Measurements from ENCODE around the gene C11orf16.

Gene C11orf16

DNA sequence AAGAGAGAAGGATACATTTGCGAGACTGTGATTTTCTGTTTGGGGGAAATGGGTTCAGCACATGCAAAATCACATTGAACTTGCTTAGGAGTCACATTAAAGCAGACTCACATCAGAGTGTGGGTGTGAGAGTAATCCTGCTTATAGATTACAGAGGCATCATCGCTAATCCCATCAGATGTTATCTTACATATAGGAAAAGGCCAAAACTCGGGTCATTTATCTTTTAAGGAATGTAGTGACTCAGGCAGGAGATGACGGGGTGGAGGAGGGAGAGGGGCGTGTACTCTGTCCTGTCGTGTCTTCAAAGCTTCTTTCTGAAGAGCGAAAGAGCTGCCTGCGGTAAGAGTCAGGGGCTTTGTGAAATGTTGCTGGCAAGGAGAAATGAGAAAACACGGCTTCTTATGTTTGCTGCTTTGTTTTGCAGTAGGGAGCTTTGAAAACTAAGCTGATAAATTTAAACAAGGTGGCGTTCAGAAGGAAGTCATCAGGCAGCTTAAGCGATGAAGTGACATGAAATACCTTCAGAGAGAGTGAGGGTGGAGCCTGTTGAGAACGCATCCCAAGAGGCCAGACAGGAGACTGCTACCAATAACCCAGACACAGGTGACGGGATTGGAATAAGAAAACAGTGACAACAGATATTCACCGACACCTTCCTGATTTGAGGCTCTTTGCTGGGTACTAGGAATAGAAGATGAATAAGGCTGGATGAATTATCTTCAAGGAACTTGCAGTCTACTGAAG, 2.2 kb upstream of the C11orf16 start:
- H2BK12ac ChIP-seq (ENCODE audit: low read length): no peak overlapping the region
- no peak overlapping the region for H2BK15ac ChIP-seq (ENCODE audit: low read length)
- WGBS, 2 donors (ENCODE audit: extremely low coverage in 2 of 2, insufficient read length in 2 of 2, insufficient replicate concordance in 1 of 2): no CpG with 5 or more reads among the region's 14 CpGs
- no peak overlapping the region for H2BK5ac ChIP-seq (ENCODE audit: low read length)
- no peak overlapping the region for H3K4me3 ChIP-seq (ENCODE audit: low read length in 2 of 2)
- no peak overlapping the region for H4K91ac ChIP-seq (ENCODE audit: low read depth, low read length, poor library complexity)
- H3K9ac ChIP-seq (ENCODE audit: low read depth, low read length, poor library complexity): no peak overlapping the region
- H3K27ac ChIP-seq (replicated peaks; ENCODE audit: low read length): no peak overlapping the region
- no peak overlapping the region for H3K14ac ChIP-seq (ENCODE audit: low read length)
- H3K18ac ChIP-seq (ENCODE audit: low read length): no peak overlapping the region
- H3K9me3 ChIP-seq (replicated peaks in 1 of 2; ENCODE audit: control insufficient read depth in 2 of 2, insufficient read depth in 1 of 2, low read depth in 1 of 2, low read length in 2 of 2): no peaks in the 10 kb centered on the region
- H3K23ac ChIP-seq (ENCODE audit: low read depth, low read length, poor library complexity): no peak overlapping the region
- H4K8ac ChIP-seq (ENCODE audit: low read depth, low read length): no peak overlapping the region
- no peak overlapping the region for H2BK120ac ChIP-seq (ENCODE audit: low read depth, low read length)
- H3K4me2 ChIP-seq (ENCODE audit: insufficient read depth, low read length, poor library complexity, severe bottlenecking): no peak overlapping the region
- no peak overlapping the region for H2AK5ac ChIP-seq (ENCODE audit: low read depth, low read length)
- H3K4me1 ChIP-seq (ENCODE audit: control insufficient read depth in 2 of 2, insufficient read depth in 1 of 2, low read depth in 1 of 2, low read length in 2 of 2): peaks cover 0 to 5% of the 10 kb centered on the region in 2 donors
- H3K4ac ChIP-seq (ENCODE audit: low read length): no peak overlapping the region
- H2AFZ ChIP-seq (ENCODE audit: low read length): peak overlapping the region; percentile 77
- DNase-seq (ENCODE audit: low spot score): no peak
- no peaks in the 10 kb centered on the region for H3K36me3 ChIP-seq (replicated peaks in 1 of 2; ENCODE audit: control insufficient read depth in 2 of 2, insufficient read depth in 2 of 2, low read length in 2 of 2)
- H3K79me1 ChIP-seq (ENCODE audit: low read depth, low read length): no peaks in the 10 kb centered on the region
- H3K27me3 ChIP-seq (ENCODE audit: control insufficient read depth in 3 of 3, insufficient read depth in 3 of 3, low read depth in 1 of 3, low read length in 3 of 3): no peaks in the 10 kb centered on the region

GRCh38 chr11:8933931-8934330, 1.2 kb upstream of the C11orf16 start:
- Histone ChIP-seq H4K91ac (ENCODE audit: low read depth, low read length, poor library complexity) (no peak overlapping the region), H3K4me3 (ENCODE audit: low read length in 2 of 2) (no peak overlapping the region), H3K27ac (replicated peaks; ENCODE audit: low read length) (no peak overlapping the region), H2BK12ac (ENCODE audit: low read length) (no peak overlapping the region), H2AK5ac (ENCODE audit: low read depth, low read length) (no peak overlapping the region), H2BK120ac (ENCODE audit: low read depth, low read length) (no peak overlapping the region), H3K9ac (ENCODE audit: low read depth, low read length, poor library complexity) (no peak overlapping the region), H3K4me2 (ENCODE audit: insufficient read depth, low read length, poor library complexity, severe bottlenecking) (no peak overlapping the region), H3K9me3 (replicated peaks in 1 of 2; ENCODE audit: control insufficient read depth in 2 of 2, insufficient read depth in 1 of 2, low read depth in 1 of 2, low read length in 2 of 2) (no peaks in the 10 kb centered on the region), H3K14ac (ENCODE audit: low read length) (no peak overlapping the region), H3K23ac (ENCODE audit: low read depth, low read length, poor library complexity) (no peak overlapping the region), H3K4me1 (ENCODE audit: control insufficient read depth in 2 of 2, insufficient read depth in 1 of 2, low read depth in 1 of 2, low read length in 2 of 2) (peaks cover 0 to 5% of the 10 kb centered on the region in 2 donors), H2BK5ac (ENCODE audit: low read length) (no peak overlapping the region), H3K36me3 (replicated peaks in 1 of 2; ENCODE audit: control insufficient read depth in 2 of 2, insufficient read depth in 2 of 2, low read length in 2 of 2) (no peaks in the 10 kb centered on the region), H2BK15ac (ENCODE audit: low read length) (no peak overlapping the region), H2AFZ (ENCODE audit: low read length) (no peak overlapping the region), H3K27me3 (ENCODE audit: control insufficient read depth in 3 of 3, insufficient read depth in 3 of 3, low read depth in 1 of 3, low read length in 3 of 3) (no peaks in the 10 kb centered on the region), H3K79me1 (ENCODE audit: low read depth, low read length) (no peaks in the 10 kb centered on the region), H3K4ac (ENCODE audit: low read length) (no peak overlapping the region), H4K8ac (ENCODE audit: low read depth, low read length) (no peak overlapping the region), H3K18ac (ENCODE audit: low read length) (no peak overlapping the region)
- WGBS, 2 donors (ENCODE audit: extremely low coverage in 2 of 2, insufficient read length in 2 of 2, insufficient replicate concordance in 1 of 2): no CpG with 5 or more reads among the region's 6 CpGs
- DNase-seq (ENCODE audit: low spot score): no peak

GRCh38 chr11:8930456-8931175, 2.1 kb downstream of the C11orf16 start:
- no peak overlapping the region for H4K8ac ChIP-seq (ENCODE audit: low read depth, low read length)
- H3K9me3 ChIP-seq (replicated peaks in 1 of 2; ENCODE audit: control insufficient read depth in 2 of 2, insufficient read depth in 1 of 2, low read depth in 1 of 2, low read length in 2 of 2): no peaks in the 10 kb centered on the region
- WGBS, 2 donors (ENCODE audit: extremely low coverage in 2 of 2, insufficient read length in 2 of 2, insufficient replicate concordance in 1 of 2): no CpG with 5 or more reads among the region's 12 CpGs
- H3K23ac ChIP-seq (ENCODE audit: low read depth, low read length, poor library complexity): peak overlapping the region; percentile 10
- H3K14ac ChIP-seq (ENCODE audit: low read length): no peak overlapping the region
- H3K18ac ChIP-seq (ENCODE audit: low read length): no peak overlapping the region
- H2BK5ac ChIP-seq (ENCODE audit: low read length): no peak overlapping the region
- H3K36me3 ChIP-seq (replicated peaks in 1 of 2; ENCODE audit: control insufficient read depth in 2 of 2, insufficient read depth in 2 of 2, low read length in 2 of 2): peaks cover 0 to 2% of the 10 kb centered on the region in 2 donors
- H3K4me1 ChIP-seq (ENCODE audit: control insufficient read depth in 2 of 2, insufficient read depth in 1 of 2, low read depth in 1 of 2, low read length in 2 of 2): peaks cover 0 to 5% of the 10 kb centered on the region in 2 donors
- H3K9ac ChIP-seq (ENCODE audit: low read depth, low read length, poor library complexity): no peak overlapping the region
- H3K27me3 ChIP-seq (ENCODE audit: control insufficient read depth in 3 of 3, insufficient read depth in 3 of 3, low read depth in 1 of 3, low read length in 3 of 3): no peaks in the 10 kb centered on the region
- no peak for DNase-seq (ENCODE audit: low spot score)
- H2AFZ ChIP-seq (ENCODE audit: low read length): no peak overlapping the region
- no peak overlapping the region for H2BK120ac ChIP-seq (ENCODE audit: low read depth, low read length)
- no peaks in the 10 kb centered on the region for H3K79me1 ChIP-seq (ENCODE audit: low read depth, low read length)
- no peak overlapping the region for H3K4ac ChIP-seq (ENCODE audit: low read length)
- no peak overlapping the region for H3K4me2 ChIP-seq (ENCODE audit: insufficient read depth, low read length, poor library complexity, severe bottlenecking)
- H2BK12ac ChIP-seq (ENCODE audit: low read length): no peak overlapping the region
- peak overlapping the region; percentile 40 for H2AK5ac ChIP-seq (ENCODE audit: low read depth, low read length)
- no peak overlapping the region for H3K4me3 ChIP-seq (ENCODE audit: low read length in 2 of 2)
- peak overlapping the region; percentile 32 for H2BK15ac ChIP-seq (ENCODE audit: low read length)
- H4K91ac ChIP-seq (ENCODE audit: low read depth, low read length, poor library complexity): no peak overlapping the region
- no peak overlapping the region for H3K27ac ChIP-seq (replicated peaks; ENCODE audit: low read length)

DNA sequence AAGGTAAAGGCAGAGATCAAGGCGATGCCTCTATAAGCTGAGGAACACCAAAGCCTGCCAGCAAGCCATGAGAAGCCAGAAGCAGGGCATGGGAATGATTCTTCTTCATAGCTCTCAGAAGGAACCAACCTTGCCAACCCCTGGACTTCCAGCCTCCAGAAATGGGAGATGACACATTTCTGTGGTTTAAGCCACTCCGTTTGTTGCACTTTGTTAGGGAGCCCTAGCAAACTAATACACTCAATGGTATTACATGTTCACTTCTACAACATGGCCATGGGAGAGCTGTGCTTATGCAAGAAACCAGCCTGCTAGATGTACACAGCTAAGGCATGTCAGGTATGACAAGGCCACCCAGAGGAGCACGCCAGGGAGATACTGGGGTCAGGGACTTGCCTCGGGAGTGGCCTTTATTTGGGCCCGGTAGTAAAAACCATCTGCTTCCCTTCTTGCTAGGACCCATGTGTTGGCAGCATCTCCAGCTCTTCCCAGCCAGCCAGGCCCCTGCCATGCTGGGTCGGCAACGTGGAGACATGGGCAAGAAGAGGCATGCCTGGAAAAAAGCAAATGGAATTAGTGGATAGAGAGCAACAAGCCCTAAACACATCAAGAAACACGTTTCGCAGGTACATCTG, 3.6 kb downstream of the C11orf16 start:
- H2AFZ ChIP-seq (ENCODE audit: low read length): no peak overlapping the region
- peaks cover 0 to 4% of the 10 kb centered on the region in 2 donors for H3K4me1 ChIP-seq (ENCODE audit: control insufficient read depth in 2 of 2, insufficient read depth in 1 of 2, low read depth in 1 of 2, low read length in 2 of 2)
- H2BK12ac ChIP-seq (ENCODE audit: low read length): no peak overlapping the region
- no peak overlapping the region for H2BK15ac ChIP-seq (ENCODE audit: low read length)
- no peak overlapping the region for H2AK5ac ChIP-seq (ENCODE audit: low read depth, low read length)
- H3K27ac ChIP-seq (replicated peaks; ENCODE audit: low read length): no peak overlapping the region
- no peak overlapping the region for H3K4me2 ChIP-seq (ENCODE audit: insufficient read depth, low read length, poor library complexity, severe bottlenecking)
- H3K18ac ChIP-seq (ENCODE audit: low read length): no peak overlapping the region
- H3K27me3 ChIP-seq (ENCODE audit: control insufficient read depth in 3 of 3, insufficient read depth in 3 of 3, low read depth in 1 of 3, low read length in 3 of 3): no peaks in the 10 kb centered on the region
- no peak overlapping the region for H2BK120ac ChIP-seq (ENCODE audit: low read depth, low read length)
- no peaks in the 10 kb centered on the region for H3K79me1 ChIP-seq (ENCODE audit: low read depth, low read length)
- H4K8ac ChIP-seq (ENCODE audit: low read depth, low read length): no peak overlapping the region
- H3K4me3 ChIP-seq (ENCODE audit: low read length in 2 of 2): no peak overlapping the region
- no peak overlapping the region for H3K9ac ChIP-seq (ENCODE audit: low read depth, low read length, poor library complexity)
- no CpG with 5 or more reads among the region's 9 CpGs for WGBS, 2 donors (ENCODE audit: extremely low coverage in 2 of 2, insufficient read length in 2 of 2, insufficient replicate concordance in 1 of 2)
- no peak overlapping the region for H3K23ac ChIP-seq (ENCODE audit: low read depth, low read length, poor library complexity)
- H3K4ac ChIP-seq (ENCODE audit: low read length): no peak overlapping the region
- peaks cover 2 to 6% of the 10 kb centered on the region in 2 donors for H3K36me3 ChIP-seq (replicated peaks in 1 of 2; ENCODE audit: control insufficient read depth in 2 of 2, insufficient read depth in 2 of 2, low read length in 2 of 2)
- no peak overlapping the region for H2BK5ac ChIP-seq (ENCODE audit: low read length)
- no peak for DNase-seq (ENCODE audit: low spot score)
- no peak overlapping the region for H4K91ac ChIP-seq (ENCODE audit: low read depth, low read length, poor library complexity)
- H3K14ac ChIP-seq (ENCODE audit: low read length): no peak overlapping the region
- no peaks in the 10 kb centered on the region for H3K9me3 ChIP-seq (replicated peaks in 1 of 2; ENCODE audit: control insufficient read depth in 2 of 2, insufficient read depth in 1 of 2, low read depth in 1 of 2, low read length in 2 of 2)
